Measurements from ENCODE around the gene CYLD.

GRCh38 chr16:50708373-50709060 is 33.4 kb upstream of the CYLD start:
- TF ChIP-seq CTCF (IDR thresholded peaks at IDR 0.05; ENCODE audit: low read depth, low read length) (no peak), EZH2phosphoT487 (IDR thresholded peaks at IDR 0.05; ENCODE audit: low read depth) (no peak)

Data from OCI-LY3 (cell line).